ENCODE results near the gene PLD1.

PLD1 gene

DNA sequence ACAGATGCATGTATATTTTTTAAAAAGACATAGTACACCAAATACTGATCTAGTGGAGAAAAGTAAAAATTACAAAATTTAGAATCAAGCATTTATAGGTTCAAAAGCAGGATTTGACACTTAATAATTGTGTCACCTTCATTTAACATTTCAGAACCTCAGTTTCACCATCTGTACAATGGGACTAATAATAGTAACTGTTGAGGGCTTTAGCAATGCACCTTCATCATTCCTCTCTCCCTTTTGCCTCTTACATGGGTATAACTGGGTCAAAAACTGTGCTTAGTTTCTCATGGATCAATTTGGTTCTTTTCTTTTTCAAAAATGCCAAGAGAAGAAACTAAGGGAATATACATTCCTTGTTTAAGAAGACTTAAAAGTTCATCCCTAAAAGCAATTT lies 27.4 kb upstream of the PLD1 start:
- no peak for DNase-seq (ENCODE audit: low read depth, low spot score)

DNA sequence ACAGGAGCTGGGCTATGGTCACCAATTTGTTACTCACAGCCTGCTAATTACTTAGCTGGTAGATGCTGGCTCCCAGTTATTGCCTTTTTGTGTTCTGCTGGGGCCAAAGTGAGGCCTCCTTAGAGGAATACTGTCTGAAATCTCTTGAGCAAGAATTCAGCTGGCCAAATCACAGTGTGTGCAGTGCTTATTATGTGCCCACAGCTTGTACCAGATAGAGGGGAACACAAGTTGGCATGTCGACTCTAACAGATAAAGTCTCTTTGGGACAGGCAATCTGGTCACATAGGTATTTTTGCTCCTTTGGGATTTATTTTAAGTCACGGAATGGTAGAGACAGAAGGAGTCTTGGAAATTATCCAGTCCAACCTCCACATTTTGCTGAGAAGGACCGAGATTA lies 26.6 kb upstream of the PLD1 start:
- DNase-seq (ENCODE audit: low read depth, low spot score), result no peak

DNA sequence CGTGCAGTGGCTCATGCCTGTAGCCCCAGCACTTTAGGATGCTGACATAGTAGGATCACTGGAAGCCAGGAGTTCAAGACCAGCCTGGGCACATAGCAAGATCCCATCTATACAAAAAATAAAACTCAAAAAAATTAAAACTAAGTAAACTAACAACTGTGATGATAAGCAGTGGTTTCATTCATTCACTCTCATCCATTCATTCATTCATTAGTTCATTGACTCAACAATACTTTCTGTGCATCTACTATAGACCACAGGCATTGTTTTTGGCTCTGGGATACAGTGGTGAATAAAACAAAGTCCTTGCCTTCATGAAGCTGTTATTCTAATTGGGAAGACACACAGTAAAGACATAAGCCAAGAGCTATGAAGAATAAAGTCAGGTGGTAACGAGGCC lies 25.3 kb upstream of the PLD1 start:
- DNase-seq (ENCODE audit: low read depth, low spot score), result no peak

DNA sequence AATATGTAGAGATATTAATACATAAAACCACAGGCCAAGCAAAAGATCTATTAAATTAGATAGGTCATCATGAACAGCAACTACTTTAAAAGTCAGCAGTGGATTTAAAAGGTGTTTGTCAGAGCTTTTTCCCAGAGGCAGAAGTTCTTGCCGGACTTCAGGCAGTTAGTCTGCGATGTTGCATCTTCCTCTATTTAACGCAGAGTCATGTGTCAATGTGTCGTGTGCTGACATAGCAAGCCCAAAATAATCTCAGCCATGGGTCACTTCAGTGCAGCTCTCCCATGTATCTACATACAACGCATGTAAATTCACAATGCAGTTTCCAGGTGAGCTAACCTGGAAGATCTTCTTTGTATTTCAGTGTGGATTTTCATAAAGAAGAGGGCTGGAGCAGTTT lies 24.8 kb upstream of the PLD1 start:
- DNase-seq (ENCODE audit: low read depth, low spot score), result no peak

DNA sequence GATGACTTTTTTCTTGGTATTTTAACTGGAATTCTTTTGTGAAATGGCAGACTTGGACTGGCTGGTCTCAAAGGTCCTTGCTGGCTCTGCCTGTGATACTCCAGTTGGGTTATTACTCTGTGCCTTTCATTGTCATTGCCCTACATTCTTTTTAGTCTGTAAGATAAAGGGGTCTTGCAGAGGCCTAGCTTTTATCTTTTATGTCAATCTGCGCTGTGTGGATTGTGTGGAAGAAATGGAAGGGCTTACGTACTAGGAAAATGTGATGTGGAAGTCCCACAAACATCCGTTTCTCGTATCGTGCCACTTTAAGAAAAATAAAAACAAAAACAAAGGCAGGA lies 24.1 kb upstream of the PLD1 start:
- DNase-seq (ENCODE audit: low read depth, low spot score), result no peak

DNA sequence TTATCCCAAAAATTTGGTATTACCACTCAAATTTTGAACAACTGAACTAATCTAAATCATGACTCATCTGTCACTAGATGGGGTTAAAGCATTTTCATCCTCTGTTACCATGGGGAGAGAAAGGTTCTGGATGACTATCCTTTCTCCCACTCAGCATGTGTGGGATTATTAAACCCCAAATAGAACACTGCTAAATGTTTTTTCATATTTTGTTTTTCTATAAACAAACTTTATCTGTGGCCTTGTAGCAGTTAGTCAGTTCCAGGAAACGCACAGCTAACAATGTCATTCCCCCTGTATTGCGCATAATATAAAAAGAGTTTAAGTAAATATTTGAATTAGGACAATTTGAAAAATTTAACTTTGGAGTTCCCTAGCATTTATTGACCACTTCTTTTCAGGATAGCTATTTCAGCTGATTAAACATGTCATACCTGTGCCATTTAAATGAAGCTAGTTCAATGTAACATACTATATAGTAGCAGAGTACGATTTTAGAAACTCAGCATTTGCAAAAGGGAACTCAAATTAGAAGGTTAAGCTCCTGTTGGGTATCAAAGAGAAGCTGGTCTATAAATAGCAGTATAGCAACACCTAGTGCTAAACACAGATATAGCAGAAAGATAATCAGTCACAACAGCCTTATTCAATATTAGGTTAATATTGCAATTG lies 23.6 kb upstream of the PLD1 start:
- DNase-seq (ENCODE audit: low read depth, low spot score), result no peak

DNA sequence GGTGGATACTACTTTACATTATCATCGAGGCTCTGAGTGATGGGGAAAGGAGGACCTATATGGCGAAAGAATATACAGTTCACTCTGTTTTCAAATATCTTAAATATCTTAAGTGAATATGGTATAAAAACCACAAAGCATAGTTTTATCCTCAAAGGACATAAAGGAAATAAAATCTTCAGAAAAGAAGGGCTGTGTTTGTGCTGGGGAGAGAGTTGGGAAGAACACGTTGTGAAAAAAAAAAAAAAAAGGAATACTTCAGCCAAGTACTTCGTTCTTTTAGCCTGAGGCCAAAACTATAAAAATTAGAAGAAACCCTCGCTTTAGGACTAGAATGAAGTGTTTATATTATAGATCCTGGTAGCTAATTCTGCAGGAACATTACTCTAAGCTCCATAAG lies 22.7 kb upstream of the PLD1 start:
- DNase-seq (ENCODE audit: low read depth, low spot score), result no peak

DNA sequence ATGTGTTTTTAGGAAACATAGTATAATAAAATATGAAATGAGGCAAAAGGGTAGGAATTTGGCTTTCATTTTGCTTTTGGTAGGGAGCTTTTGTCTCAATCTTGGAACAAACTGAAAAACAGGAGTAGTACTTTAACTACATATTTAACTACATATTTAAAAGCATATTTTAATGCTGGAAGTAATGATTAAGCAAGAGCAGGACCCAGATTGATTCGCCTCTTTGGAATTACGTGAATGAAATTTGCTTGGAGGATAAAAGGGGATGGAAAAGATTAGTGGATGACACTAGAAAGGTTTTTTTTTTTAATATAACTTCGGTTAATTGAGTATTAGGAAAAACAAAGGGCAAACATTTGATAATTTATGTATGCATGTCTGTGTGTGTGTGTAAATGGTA lies 21.7 kb upstream of the PLD1 start:
- no peak for DNase-seq (ENCODE audit: low read depth, low spot score)

DNA sequence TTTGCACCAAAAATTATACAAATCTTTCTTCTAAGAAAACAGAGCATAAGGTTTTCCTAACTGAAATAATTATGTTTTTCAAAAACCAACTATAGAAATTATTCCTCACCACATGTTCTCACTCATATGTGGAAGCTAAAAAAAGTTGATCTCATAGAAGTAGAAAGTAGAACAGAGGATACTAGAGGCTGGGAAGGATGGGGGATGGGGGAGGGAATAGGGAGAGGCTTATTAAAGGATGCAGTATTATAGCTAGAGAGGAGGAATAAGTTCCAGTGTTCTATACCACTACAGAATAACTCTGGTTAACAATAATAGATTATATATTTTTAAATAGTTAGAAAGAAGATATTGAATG lies 20.2 kb upstream of the PLD1 start:
- no peak for DNase-seq (ENCODE audit: low read depth, low spot score)

DNA sequence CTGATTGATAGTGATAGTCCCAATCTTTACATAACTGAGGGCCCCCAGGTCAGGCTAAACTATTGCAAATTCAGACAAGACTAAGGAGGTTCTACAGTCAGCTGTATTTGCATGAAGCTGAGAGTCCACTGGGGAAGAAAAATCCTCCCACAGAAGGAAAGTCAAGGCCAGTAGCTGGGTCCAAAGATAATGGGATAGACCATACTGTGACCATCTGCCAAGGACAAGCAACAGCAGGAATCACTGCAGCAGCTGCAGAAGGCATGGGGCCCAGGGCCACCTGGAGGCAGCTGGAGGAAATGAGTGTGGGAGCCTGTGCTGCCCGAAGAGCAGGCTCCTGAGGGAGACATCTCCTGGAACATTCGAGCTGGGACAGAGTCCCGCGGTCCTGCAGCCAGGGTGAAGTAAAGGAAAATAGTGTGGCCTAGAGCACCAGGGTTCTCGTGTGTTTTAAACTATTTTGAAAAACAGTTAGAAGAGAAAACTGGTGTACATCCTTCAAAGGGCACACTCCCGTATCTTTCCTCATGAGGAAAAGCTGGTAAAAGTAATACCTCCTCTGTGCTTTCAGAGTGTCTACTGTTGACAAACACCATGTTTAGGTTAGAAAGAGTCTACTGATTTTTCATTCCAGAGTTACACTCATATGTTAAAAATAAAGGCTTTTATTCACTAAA lies 19.7 kb upstream of the PLD1 start:
- DNase-seq (ENCODE audit: low read depth, low spot score), result no peak

DNA sequence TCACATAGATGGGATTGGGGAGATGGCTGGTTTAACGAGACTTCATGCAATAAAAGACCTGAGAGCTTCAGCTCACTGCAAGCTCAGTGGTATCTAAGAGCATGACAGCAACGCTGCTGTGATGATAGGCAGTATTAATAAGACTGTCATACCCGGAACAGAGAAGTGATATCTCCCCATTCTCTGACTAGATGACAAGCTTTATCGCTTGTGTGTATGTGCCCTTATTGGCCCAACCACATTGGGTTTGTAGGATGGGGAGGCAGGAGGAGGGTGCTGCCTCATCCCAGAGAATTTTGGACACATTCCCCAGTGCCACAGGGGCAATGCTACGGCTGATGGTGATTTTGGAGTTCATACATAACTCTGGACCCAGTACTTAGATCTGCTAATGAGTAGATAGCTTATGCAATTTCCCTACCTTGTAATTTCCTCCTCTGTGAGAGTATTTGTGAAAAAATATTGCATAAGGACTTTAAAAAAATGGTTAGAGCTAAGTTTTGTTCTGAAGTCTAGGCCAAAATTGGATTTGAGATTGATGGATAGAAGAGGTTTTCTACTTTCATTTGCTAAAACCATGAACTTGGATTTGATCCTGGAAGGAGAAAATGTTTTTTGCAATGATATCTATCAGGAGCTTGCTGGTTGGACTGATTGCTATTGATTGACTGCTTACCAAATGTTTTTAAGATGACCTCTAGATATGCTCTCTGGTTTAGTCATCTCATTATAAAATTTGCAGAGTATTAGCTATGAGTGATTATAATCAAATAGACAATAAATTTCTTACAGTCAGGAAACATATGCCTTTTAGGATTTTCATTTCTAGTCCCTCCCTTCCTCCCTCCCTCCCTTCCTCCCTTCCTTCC lies 18.9 kb upstream of the PLD1 start:
- no peak for DNase-seq (ENCODE audit: low read depth, low spot score)

DNA sequence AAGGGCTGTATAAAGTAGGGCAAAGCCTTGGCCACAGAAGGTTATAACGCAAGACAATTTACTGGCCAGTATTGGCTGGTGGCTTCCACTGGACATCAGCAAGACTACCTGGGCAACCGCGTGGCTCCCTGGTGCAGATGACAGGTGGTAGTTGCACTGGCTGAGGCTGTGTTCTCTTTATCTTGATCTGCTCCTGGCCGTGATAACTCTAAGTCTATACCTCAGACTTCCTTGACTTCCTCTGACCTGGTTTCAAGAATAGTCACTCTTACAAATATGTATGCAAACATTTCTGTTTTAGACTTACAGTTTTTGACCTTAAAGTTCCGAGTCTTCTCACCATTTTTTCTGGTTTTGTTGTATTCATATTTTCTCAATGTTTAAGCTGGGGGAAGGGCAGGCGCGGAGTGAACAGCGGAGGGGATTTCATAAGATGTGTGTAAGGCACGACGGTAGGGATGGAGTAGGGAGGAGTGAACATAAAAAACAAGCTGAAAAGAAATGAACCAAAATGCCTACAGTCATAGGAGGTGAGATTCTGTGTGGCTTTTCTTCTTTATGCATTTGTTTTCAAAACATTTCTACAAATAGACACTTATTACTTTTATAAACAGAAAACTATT lies 17.7 kb upstream of the PLD1 start:
- DNase-seq (ENCODE audit: low read depth, low spot score), result no peak

DNA sequence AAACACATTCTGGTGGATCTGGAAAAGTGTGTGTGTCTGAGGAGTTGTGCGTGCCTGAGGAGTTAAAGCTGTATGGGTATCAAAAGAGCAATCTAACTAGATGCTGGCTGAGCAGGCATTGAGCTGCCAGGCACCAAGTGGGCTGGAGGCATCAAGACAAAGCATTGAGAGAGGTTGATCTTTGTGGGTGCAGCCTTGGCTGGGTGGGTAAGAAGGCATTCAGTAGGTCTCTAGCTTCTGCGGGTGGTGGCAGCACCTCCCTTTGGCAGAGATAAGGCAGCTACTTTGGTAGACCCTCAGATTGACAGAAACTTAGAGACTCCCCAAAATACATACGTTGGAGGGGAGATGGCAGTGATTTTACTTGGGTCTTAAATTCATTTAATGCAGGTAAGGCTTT lies 17.1 kb upstream of the PLD1 start:
- no peak for DNase-seq (ENCODE audit: low read depth, low spot score)

DNA sequence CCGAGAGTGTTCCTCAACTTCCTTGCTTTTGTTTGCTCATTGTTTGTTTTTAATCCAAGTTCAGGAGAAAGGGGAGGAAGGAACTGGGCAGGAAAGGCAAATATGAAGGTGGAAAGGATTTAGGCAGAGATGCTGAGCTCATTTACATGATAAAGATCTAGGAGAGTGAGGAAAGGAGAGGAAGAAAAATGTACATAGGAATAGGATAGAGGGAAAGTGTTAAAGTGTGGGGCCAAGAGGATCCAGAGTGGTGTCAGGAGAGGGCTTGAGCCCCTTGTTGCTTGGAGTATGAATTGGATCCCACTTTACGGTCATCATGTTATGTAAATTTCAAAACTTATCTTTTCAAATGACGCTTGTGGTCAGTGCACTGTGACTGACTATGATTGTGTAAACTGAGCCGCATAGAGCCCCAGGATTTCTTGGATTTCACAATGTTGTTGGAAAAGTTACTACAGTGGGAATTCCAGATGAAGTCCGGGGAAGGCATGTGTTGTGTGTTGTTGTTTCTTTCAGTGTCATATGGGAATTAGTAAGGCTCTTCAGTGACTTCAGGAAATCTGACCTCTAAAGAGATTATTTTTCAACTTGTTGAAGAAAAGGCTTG lies 15.0 kb upstream of the PLD1 start:
- no peak for DNase-seq (ENCODE audit: low read depth, low spot score)

DNA sequence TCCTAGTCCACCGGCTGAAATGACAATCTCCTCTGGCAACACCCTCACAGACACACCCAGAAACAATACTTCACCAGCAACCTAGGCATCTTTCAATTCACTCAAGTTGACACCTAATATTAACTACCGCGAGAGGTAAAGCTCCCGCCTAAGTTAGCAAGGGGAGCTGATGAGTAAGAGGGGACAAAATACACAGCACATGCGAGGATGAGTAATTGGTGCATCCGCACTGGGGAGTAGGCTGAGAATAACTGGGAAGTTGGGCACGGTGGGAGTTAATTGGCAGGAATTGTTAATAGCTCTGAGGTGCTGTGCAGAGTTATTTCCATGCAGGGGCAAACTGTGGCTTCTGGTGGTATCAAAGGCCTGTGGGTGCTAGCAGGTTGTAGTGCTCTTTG lies 14.5 kb upstream of the PLD1 start:
- no peak for DNase-seq (ENCODE audit: low read depth, low spot score)

DNA sequence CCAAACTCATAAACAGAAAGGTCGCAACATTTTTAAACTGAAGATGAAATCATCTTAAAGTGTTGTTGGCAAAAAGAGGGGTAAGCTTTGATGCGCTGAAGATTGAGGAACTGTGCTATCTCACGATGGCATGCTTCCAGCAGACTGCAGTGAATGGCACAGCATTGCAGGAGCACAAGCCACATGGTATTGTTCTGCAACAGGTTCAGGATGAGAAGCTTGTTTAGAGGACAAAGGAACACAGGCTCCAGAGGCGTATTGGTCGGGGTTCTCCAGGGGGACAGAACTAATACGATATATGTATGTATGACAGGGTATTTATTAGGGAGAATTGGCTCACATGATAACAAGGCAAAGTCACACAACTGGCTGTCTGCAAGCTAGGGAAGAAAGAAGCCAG lies 13.8 kb upstream of the PLD1 start:
- DNase-seq (ENCODE audit: low read depth, low spot score), result no peak

DNA sequence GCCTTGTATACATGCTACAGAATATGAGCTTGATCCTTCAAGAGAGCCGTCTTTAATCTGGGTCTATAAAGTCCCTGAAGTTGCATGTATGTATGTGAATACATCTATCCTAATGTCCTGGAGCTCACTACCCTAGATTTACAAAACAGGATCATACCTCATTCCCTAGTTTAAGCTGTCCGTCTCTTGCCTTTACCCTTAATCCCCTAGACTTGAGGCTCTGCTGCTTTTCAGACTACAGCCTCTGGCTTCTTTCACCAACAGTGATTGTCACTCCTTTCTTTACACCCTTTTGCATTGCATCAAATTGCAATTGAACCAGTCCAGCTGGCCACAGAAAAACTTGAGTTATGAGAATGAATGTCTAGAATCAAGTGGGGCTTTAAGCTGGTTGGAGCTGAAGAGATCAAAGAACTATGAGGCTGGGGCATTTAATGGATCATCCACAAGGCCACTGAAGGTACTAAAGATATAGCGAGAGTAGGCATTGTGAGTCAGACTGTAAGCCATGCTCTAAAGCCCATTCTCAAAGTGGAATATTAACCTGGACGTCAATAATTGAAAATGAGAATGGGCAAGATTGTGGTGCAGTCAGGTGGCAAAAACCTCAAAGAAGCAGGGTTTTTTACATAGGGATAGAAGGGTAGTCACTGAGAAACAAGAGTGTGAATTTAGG lies 12.3 kb upstream of the PLD1 start:
- no peak for DNase-seq (ENCODE audit: low read depth, low spot score)

DNA sequence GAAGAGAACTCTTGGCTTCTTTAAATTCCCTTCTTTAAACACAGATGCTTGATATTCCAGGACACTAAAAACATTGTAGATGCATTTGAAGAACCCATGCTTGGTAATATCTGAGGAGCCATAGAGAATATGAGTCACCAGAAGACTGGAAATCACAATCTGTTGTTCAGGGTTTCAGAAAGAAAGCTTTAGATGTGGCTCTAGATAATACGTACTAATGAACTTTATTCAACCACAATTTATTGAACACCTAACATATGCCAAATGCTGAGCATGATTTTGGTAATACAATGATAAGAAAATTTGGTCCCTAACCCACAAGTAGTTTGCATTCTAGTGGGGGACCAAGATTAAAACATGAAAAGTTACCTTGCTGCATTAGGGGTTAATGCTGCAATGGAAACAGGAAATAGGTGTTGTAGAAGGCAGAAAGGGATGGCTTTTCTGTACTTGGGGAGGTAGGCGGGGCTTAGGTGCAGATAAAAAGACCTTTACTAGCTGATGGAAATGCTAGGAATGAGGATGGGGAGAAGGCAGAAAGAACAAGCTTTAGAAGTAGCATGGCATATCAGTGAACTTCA lies 11.6 kb upstream of the PLD1 start:
- no peak for DNase-seq (ENCODE audit: low read depth, low spot score)

DNA sequence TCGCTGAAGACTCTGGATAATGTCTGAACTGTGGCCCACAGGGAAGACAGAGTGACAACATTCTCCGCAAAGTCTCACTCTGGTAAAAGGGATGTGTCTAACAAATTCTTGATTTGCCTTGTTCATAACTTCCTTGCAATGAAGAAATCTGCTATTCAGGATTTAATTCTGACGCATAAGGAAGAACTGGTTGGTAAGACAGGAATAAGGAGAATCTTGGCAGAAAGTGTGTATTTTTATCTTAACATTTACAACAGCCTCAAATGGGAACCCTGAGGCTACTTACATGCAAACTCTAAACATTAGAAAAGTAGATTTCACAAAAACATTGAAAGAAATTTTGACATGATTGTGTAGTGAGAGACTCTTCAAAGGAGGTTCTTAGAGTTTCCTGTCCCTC lies 10.8 kb upstream of the PLD1 start:
- no peak for DNase-seq (ENCODE audit: low read depth, low spot score)

DNA sequence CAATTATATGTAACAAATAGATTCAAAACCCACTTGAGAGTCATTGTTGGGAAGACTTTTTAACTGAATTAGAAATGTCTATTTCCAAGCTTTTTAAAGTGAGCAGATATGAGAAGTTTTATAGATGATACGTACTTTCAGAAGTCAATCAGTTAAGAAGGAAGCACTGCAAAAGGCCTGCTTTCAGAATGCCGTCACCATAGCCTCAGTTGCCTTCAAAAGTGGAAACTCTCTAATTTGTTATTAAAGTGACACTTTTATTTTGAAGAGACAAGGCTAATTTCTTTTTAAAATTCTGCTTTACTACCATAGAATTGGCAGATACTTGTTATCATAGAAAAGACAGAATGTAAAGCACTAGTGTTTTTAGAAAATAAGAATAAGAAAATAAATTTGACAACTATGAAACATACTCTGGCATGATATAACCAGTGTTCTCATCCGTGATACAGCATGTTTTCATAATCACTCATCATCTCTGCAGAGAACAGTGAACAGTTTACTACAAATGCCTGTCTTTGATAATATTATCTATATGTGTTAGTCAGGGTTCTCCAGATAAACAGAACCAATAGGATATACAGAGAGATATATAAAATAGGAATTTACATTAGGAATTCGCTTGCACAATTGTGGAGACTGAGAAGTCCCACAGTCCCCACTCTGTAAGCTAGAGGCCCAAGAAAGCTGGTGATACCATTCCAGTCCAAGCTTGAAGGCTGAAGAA lies 7.0 kb upstream of the PLD1 start:
- no peak for DNase-seq (ENCODE audit: low read depth, low spot score)

Measured in smooth muscle cell of the brain vasculature (primary cell).